Measurements from ENCODE around the gene COLEC12. TPM values are rescaled to one million over a fixed set of nuclear protein-coding genes. Genes with fewer than 3 reads are reported as not detected.
A peak's percentile ranks its signal among the peaks of the same experiment; 100 is the strongest.

COLEC12 gene
- total and polyA plus RNA-seq, 2 experiments from 2014 or later: 61.1 to 69.0 TPM

DNA sequence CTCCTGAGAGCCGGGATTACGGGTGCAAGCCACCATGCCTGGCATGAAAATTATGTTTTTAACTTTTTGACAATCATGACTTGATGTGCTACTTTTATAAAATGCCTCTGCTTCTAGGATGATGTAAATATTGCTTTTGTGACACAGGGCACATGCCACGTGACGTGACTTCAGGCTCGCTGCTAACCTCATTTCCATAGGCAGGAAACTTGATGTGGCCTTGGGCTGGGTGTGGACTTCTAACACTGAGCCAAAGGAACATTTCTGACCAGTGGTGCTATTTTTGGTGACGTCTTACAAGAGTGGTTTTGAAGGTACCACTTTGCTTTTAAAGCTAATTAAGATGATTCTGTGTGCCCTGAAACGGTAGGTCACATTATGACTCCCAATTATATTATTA is 198.4 kb downstream of the COLEC12 start:
- no peak overlapping the region for H3K27ac ChIP-seq

DNA sequence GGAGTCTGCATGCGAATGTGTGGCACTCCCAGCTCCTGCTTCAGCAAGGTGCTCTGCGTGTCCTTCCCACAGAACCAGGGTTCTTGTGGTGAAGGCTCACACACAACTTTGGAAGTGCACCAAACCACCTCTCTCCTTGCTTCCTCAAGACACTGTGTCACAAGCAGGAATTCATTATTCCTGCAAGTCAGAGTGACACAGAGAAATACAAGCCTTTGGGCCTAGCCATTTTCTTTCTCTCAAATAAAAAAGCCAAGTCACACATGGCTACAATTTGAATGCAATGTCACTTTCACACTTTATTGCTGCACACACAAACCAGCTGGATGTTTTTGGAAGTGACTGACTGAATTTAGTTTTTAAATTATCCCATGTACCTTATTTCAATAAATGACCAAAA is 202.6 kb downstream of the COLEC12 start:
- H3K4me1 ChIP-seq (ENCODE audit: low read depth): no peaks in the 10 kb centered on the region
- TF ChIP-seq, protein P1, sequence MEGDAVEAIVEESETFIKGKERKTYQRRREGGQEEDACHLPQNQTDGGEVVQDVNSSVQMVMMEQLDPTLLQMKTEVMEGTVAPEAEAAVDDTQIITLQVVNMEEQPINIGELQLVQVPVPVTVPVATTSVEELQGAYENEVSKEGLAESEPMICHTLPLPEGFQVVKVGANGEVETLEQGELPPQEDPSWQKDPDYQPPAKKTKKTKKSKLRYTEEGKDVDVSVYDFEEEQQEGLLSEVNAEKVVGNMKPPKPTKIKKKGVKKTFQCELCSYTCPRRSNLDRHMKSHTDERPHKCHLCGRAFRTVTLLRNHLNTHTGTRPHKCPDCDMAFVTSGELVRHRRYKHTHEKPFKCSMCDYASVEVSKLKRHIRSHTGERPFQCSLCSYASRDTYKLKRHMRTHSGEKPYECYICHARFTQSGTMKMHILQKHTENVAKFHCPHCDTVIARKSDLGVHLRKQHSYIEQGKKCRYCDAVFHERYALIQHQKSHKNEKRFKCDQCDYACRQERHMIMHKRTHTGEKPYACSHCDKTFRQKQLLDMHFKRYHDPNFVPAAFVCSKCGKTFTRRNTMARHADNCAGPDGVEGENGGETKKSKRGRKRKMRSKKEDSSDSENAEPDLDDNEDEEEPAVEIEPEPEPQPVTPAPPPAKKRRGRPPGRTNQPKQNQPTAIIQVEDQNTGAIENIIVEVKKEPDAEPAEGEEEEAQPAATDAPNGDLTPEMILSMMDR (IDR thresholded peaks at IDR 0.05; ENCODE audit: low read depth, low read length): no peak
- no peak overlapping the region for H3K4me3 ChIP-seq
- H3K27me3 ChIP-seq: no peaks in the 10 kb centered on the region
- H3K27ac ChIP-seq: no peak overlapping the region
- H3K9me3 ChIP-seq (ENCODE audit: low read depth): no peaks in the 10 kb centered on the region
- H3K36me3 ChIP-seq: no peaks in the 10 kb centered on the region
- no peak for DNase-seq (ENCODE audit: low read depth in 1 of 2, low spot score in 1 of 2)

More for the DNA sequence above, 198.4 kb downstream of the COLEC12 start:
- H3K9me3 ChIP-seq (ENCODE audit: low read depth): no peaks in the 10 kb centered on the region
- H3K27me3 ChIP-seq: no peaks in the 10 kb centered on the region
- H3K36me3 ChIP-seq: no peaks in the 10 kb centered on the region
- TF ChIP-seq, protein P1 (IDR thresholded peaks at IDR 0.05; ENCODE audit: low read depth, low read length): no peak
- peaks cover 14% of the 10 kb centered on the region for H3K4me1 ChIP-seq (ENCODE audit: low read depth)
- H3K4me3 ChIP-seq: no peak overlapping the region
- no peak for DNase-seq (ENCODE audit: low read depth in 1 of 2, low spot score in 1 of 2)

DNA sequence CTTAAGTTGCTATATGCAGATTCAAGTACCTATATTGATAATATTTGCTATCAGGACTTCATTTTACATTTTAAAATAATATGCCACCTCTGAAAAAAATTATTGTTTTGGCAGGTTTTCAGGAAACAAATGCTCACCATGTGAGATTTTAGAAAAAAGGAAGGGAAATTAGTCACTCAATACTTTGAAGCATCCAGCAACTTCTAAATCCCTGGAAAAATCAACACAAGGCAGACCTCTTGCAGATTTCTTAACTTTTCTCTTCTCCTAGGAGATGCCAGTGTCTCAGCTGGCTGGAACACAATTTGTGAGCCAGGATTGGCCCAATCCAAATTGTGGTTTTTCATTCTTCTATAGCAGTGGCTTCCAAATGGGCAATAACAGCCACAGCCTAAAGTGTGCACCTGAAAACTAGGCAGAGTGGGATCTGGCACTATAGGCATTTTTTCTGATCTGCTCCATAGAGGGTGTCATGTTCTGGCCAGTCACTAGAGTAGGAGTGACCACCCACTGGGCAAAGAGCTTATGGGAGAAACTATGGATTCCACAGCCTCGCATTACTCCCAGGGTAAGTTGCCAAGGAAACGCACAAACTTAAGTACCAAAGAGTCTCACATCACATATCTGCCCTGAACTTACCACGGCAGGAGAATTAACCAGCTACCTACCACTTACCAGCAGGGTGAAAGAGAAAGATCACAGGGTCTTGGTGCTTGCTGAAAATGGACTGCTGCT is 204.6 kb downstream of the COLEC12 start:
- no peaks in the 10 kb centered on the region for H3K27me3 ChIP-seq
- no peaks in the 10 kb centered on the region for H3K36me3 ChIP-seq
- no peak overlapping the region for H3K27ac ChIP-seq
- TF ChIP-seq, protein P1 (IDR thresholded peaks at IDR 0.05; ENCODE audit: low read depth, low read length): no peak
- H3K9me3 ChIP-seq (ENCODE audit: low read depth): no peaks in the 10 kb centered on the region
- peak in 1 of 2 donors; percentile 39 for DNase-seq (ENCODE audit: low read depth in 1 of 2, low spot score in 1 of 2)
- no peak overlapping the region for H3K4me3 ChIP-seq
- no peaks in the 10 kb centered on the region for H3K4me1 ChIP-seq (ENCODE audit: low read depth)

DNA sequence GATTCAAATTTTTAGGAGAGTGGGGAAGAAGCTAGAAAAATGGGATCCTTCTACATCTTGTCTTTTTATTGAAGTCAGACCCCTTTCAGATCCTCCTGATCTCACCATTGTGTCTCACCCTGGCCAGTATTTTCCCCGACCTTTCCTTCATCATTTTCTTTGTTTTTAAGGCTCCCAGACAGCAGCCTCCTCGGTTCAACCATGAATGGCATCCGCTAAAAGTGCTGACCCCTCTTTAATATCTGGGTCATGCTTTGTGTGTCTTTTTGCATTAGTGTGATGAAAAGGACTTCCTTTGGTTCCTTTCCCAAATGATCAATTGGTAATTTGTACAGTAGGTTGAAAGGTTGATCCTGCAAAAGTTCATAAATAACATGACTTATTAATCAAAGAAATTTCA is 205.9 kb downstream of the COLEC12 start:
- TF ChIP-seq, protein P1 (IDR thresholded peaks at IDR 0.05; ENCODE audit: low read depth, low read length): no peak
- Histone ChIP-seq H3K4me1 (ENCODE audit: low read depth) (no peaks in the 10 kb centered on the region), H3K36me3 (no peaks in the 10 kb centered on the region), H3K4me3 (no peak overlapping the region), H3K9me3 (ENCODE audit: low read depth) (no peaks in the 10 kb centered on the region), H3K27ac (no peak overlapping the region), H3K27me3 (no peaks in the 10 kb centered on the region)
- no peak for DNase-seq (ENCODE audit: low read depth in 1 of 2, low spot score in 1 of 2)

DNA sequence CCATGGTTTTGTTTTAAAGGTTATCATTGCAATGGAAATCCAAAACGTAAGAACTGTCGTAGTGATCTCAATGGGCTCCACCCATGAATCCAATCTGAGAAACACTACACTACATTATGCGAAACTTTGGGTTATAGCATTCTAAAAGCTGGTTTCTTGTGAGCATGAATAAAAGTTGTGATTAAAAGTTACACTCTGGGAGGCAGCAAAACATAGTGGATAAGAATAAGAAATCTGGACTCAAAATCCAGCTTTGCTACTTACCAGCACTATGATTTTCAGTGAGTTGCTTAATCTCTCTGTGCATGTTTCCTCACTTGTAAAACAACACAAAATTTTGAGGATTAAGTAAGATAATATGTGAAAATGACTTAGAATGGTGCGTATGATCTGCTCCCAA is 207.0 kb downstream of the COLEC12 start:
- H3K4me1 ChIP-seq (ENCODE audit: low read depth): no peaks in the 10 kb centered on the region
- H3K4me3 ChIP-seq: no peak overlapping the region
- DNase-seq (ENCODE audit: low read depth in 1 of 2, low spot score in 1 of 2): peak in 1 of 2 donors; percentile 68
- no peaks in the 10 kb centered on the region for H3K27me3 ChIP-seq
- H3K27ac ChIP-seq: no peak overlapping the region
- TF ChIP-seq, protein P1 (IDR thresholded peaks at IDR 0.05; ENCODE audit: low read depth, low read length): peak; percentile 24
- no peaks in the 10 kb centered on the region for H3K9me3 ChIP-seq (ENCODE audit: low read depth)
- H3K36me3 ChIP-seq: no peaks in the 10 kb centered on the region
